HepG2 (cell line): Measurements from ENCODE around the gene SH3PXD2A. TPM values are rescaled to one million over a fixed set of nuclear protein-coding genes. Genes with fewer than 3 reads are reported as not detected.
A peak's percentile ranks its signal among the peaks of the same experiment; 100 is the strongest.

Source experiments
- ATAC-seq: fragments of 200-7000 bp; cut with Tn5 transposase; 3 replicates; pipeline ENCODE4 v1.9.1; 2020; ENCODE audit warnings: mild to moderate bottlenecking, moderate library complexity
- BruUV-seq: library from RNA; stranded (reverse); fragments of 400-500 nt; replicated peaks from 2 replicates; lab custom pipeline; 2021; lab: Mats Ljungman, UMichigan
- CTCF ChIA-PET: fragments of 300-600 bp; formaldehyde crosslinking; extraction: SDS; loops from one replicate; lab custom pipeline; 2021; ENCODE audit warnings: low total read pairs, inconsistent platforms, low intra/inter-chr PET ratio; lab: Yijun Ruan, JAX
- POLR2A ChIA-PET: fragments of 350-600 bp; sonication (Branson Sonifier 250); formaldehyde crosslinking; loops from one replicate; lab custom pipeline; 2020; ENCODE audit warnings: antibody characterized with exemption, inconsistent platforms; lab: Yijun Ruan, JAX
- DNase-seq: peaks from one replicate; pipeline ENCODE4 v3.0.0-alpha.2; 2015; ENCODE audit warnings: low spot score
- FAIRE-seq: peaks from 3 replicates; lab custom pipeline; 2011; peaks lifted over from hg19 to GRCh38; lab: Jason Lieb, UNC
- H2AFZ ChIP-seq: one replicate; pipeline ENCODE4 v1.6.1; 2011; ENCODE audit warnings: low read length, inconsistent platforms
- H3K27ac ChIP-seq: fragments of 300-600 bp; 3 replicates; pipeline ENCODE4 v1.8.0; 2011; ENCODE audit warnings: mixed run types, mild to moderate bottlenecking, mixed read lengths, low read length, inconsistent platforms; ENCODE audit not compliant: insufficient read depth; ENCODE audit errors: extremely low read length
- H3K27me3 ChIP-seq, 2 experiments: fragments of 200-600 bp in 1 of 2; 2 replicates in 1 of 2; 3 replicates in 1 of 2; pipeline versions ENCODE4 v1.6.0 to v1.8.0; 2011; ENCODE audit warnings: low read length in 2 of 2, mild to moderate bottlenecking in 2 of 2, moderate library complexity in 2 of 2, inconsistent platforms in 1 of 2; ENCODE audit not compliant: insufficient read depth in 2 of 2, control insufficient read depth in 1 of 2
- H3K36me3 ChIP-seq, 2 experiments: fragments of 200-600 bp in 1 of 2; replicated peaks in 1 of 2; 2 replicates in 1 of 2; 3 replicates in 1 of 2; pipeline versions ENCODE4 v1.5.1 to v1.8.0; 2011; ENCODE audit warnings: low read length in 2 of 2, inconsistent platforms in 1 of 2; ENCODE audit not compliant: insufficient read depth in 2 of 2, control insufficient read depth in 1 of 2
- H3K4me1 ChIP-seq: 2 replicates; pipeline ENCODE4 v1.5.1; 2012; ENCODE audit warnings: low read length, inconsistent platforms; ENCODE audit not compliant: insufficient read depth
- H3K4me2 ChIP-seq: 2 replicates; pipeline ENCODE4 v1.6.0; 2011; ENCODE audit warnings: low read depth, low read length, inconsistent platforms
- H3K4me3 ChIP-seq, 3 experiments: fragments of 200-600 bp in 1 of 3; sonication (generic), shearing (Covaris generic) in 1 of 3; replicated peaks in 1 of 3; 2 replicates each; pipeline ENCODE4 v1.5.1; 2011 to 2016; ENCODE audit warnings: low read length in 3 of 3, inconsistent platforms in 2 of 3, low read depth in 2 of 3, mild to moderate bottlenecking in 2 of 3, control low read depth in 1 of 3, mixed read lengths in 1 of 3; ENCODE audit not compliant: insufficient read depth in 1 of 3
- H3K79me2 ChIP-seq: one replicate; pipeline ENCODE4 v1.6.1; 2011; ENCODE audit warnings: low read length, inconsistent platforms; ENCODE audit not compliant: insufficient read depth
- H3K9ac ChIP-seq: 2 replicates; pipeline ENCODE4 v1.6.0; 2011; ENCODE audit warnings: mild to moderate bottlenecking, low read depth, low read length, inconsistent platforms; ENCODE audit not compliant: insufficient read depth
- H3K9me3 ChIP-seq: 2 replicates; pipeline ENCODE4 v1.5.1; 2012; ENCODE audit warnings: mild to moderate bottlenecking, low read length
- H4K20me1 ChIP-seq: 2 replicates; pipeline ENCODE4 v1.6.0; 2011; ENCODE audit warnings: inconsistent platforms, mild to moderate bottlenecking, low read length, moderate library complexity; ENCODE audit not compliant: insufficient read depth
- GMEB2 ChIP-seq: IDR thresholded peaks from 2 replicates; pipeline ENCODE4 v1.6.1; 2016; ENCODE audit warnings: missing biosample characterization, missing genetic modification reagents, low read depth
- NCOA2 ChIP-seq: sonication (generic); formaldehyde crosslinking; IDR thresholded peaks from 2 replicates; pipeline ENCODE4 v1.8.0; 2022; ENCODE audit warnings: inconsistent platforms
- PITX1 ChIP-seq: sonication (generic); formaldehyde crosslinking; IDR thresholded peaks from 2 replicates; pipeline ENCODE4 v1.5.1; 2020; ENCODE audit warnings: mild to moderate bottlenecking, missing genetic modification reagents
- RAD21 ChIP-seq: fragments of 450-650 bp; formaldehyde crosslinking; IDR thresholded peaks from 2 replicates; pipeline ENCODE4 v1.5.0; 2020; ENCODE audit warnings: mild to moderate bottlenecking
- RBM39 ChIP-seq: fragments of 200-400 bp; formaldehyde crosslinking; IDR thresholded peaks from one replicate; pipeline ENCODE4 v1.6.1; 2018; ENCODE audit warnings: antibody characterized with exemption, mild to moderate bottlenecking, low read depth, low read length; ENCODE audit not compliant: poor library complexity, severe bottlenecking
- ZNF17 ChIP-seq: sonication (generic); formaldehyde crosslinking; IDR thresholded peaks from 2 replicates; pipeline ENCODE4 v1.5.0; 2020; ENCODE audit warnings: mild to moderate bottlenecking, missing genetic modification reagents
- WGBS: methylation state at CpG from one replicate; pipeline ENCODE4 v1.1.6; 2017; ENCODE audit warnings: low lambda C conversion rate; 5-methylcytosine and 5-hydroxymethylcytosine counted together
- in situ Hi-C: cut with HindIII; loops from 2 replicates; pipeline ENCODE4 v1.10.0; 2017; ENCODE audit warnings: low pct_unique_long_range_greater_than_20kb; ENCODE audit not compliant: extremely low pct_ligation_motif_present
- intact Hi-C: fragments of 100-400 bp; cut with micrococcal nuclease; formaldehyde crosslinking; loops from one replicate; pipeline ENCODE4 v1.10.0; 2022; ENCODE audit not compliant: unreplicated experiment
- polyA plus RNA-seq, 8 experiments: library from polyadenylated mRNA; depleted of rRNA in 3 of 8; stranded (reverse) in 7 of 8; unstranded in 1 of 8; fragments of >200 nt; fragmentation: Illumina TruSeq in 4 of 8; extraction: Trizol in 4 of 8; gene quantifications; 2 replicates each; pipeline versions ENCODE4 v1.2.1 to v1.2.3, GENCODE V29; 2011 to 2016; ENCODE audit warnings: low read depth in 4 of 8, missing spikeins in 1 of 8, mixed read lengths in 1 of 8; ENCODE audit not compliant: insufficient read depth in 1 of 8
- total RNA-seq, 5 experiments: library from RNA; depleted of rRNA; stranded (reverse); fragments of >200 nt; fragmentation: Illumina TruSeq; extraction: Trizol; gene quantifications; 2 replicates each; pipeline ENCODE4 v1.2.3, GENCODE V29; 2016; ENCODE audit warnings: low read depth in 1 of 5
- TF ChIP-seq, protein P1 (sequence below): sonication (generic); formaldehyde crosslinking; IDR thresholded peaks from 2 replicates; pipeline ENCODE4 v1.4.0; 2020; ENCODE audit warnings: mild to moderate bottlenecking, missing genetic modification reagents
- TF ChIP-seq, protein P2 (sequence below): sonication (generic); formaldehyde crosslinking; IDR thresholded peaks from 2 replicates; pipeline ENCODE4 v1.9.0; 2021; ENCODE audit warnings: missing genetic modification reagents, mild to moderate bottlenecking, borderline replicate concordance
- TF ChIP-seq, protein P3 (sequence below): IDR thresholded peaks from 2 replicates; pipeline ENCODE4 v1.6.1; 2016; ENCODE audit warnings: low read depth, control low read depth

SH3PXD2A gene
- total and polyA plus RNA-seq, 2 of the 13 experiments (the other 11 are each of a cell fraction or from before 2014, with no cell fraction given) = 11.1 to 11.3 TPM

GRCh38 chr10:103558911-103559310, 296.5 kb downstream of the SH3PXD2A start (continued):
- TF ChIP-seq, protein P1, sequence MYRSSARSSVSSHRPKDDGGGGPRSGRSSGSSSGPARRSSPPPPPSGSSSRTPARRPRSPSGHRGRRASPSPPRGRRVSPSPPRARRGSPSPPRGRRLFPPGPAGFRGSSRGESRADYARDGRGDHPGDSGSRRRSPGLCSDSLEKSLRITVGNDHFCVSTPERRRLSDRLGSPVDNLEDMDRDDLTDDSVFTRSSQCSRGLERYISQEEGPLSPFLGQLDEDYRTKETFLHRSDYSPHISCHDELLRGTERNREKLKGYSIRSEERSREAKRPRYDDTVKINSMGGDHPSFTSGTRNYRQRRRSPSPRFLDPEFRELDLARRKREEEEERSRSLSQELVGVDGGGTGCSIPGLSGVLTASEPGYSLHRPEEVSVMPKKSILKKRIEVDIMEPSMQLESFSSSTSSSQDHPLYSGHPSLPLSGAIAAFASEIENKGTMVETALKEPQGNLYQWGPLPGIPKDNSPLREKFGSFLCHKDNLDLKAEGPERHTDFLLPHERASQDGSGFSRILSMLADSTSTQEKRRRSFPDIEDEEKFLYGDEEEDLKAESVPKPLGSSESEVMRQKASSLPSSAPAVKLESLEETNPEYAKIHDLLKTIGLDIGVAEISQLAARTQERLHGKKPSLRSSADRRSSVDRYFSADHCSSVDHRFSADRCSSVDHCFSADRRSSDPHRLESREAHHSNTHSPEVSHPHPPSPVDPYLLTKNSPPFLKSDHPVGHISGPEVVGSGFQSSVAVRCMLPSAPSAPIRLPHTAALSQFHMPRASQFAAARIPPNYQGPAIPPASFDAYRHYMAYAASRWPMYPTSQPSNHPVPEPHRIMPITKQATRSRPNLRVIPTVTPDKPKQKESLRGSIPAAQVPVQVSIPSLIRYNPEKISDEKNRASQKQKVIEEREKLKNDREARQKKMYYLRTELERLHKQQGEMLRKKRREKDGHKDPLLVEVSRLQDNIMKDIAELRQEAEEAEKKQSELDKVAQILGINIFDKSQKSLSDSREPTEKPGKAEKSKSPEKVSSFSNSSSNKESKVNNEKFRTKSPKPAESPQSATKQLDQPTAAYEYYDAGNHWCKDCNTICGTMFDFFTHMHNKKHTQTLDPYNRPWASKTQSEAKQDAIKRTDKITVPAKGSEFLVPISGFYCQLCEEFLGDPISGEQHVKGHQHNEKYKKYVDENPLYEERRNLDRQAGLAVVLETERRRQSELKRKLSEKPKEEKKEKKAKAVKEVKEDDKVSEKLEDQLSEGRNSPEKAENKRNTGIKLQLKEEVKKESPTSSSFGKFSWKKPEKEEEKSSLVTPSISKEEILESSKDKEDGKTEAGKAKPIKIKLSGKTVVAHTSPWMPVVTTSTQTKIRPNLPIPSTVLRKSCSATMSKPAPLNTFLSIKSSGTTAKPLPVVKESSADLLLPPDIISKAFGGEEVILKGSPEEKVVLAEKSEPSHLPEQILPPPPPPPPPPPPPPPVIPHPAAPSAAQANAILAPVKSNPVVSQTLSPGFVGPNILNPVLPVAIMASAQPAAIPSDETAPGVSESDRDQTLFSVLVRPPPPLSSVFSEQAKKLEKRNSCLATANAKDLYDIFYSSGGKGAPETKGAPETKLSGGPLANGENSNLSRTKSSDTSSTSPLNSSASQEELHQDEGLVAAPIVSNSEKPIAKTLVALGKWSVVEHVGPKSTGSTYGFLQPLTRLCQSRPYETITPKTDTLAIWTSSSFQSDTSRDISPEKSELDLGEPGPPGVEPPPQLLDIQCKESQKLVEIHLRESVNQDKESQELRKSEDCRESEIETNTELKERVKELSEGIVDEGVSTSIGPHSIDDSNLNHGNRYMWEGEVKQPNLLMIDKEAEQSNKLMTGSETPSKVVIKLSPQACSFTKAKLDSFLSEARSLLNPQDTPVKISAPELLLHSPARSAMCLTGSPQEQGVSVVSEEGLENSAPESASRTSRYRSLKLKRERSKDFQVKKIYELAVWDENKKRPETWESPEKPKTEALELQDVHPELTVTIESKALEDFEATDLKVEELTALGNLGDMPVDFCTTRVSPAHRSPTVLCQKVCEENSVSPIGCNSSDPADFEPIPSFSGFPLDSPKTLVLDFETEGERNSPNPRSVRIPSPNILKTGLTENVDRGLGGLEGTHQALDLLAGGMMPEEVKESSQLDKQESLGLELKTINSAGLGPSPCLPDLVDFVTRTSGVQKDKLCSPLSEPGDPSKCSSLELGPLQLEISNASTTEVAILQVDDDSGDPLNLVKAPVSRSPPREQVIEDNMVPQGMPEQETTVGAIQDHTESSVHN (CRISPR knock-in tag) = no peak
- TF ChIP-seq ZNF17 (no peak), NCOA2 (CRISPR knock-in tag) (no peak), PITX1 (CRISPR knock-in tag) (no peak), RBM39 (no peak)

DNA sequence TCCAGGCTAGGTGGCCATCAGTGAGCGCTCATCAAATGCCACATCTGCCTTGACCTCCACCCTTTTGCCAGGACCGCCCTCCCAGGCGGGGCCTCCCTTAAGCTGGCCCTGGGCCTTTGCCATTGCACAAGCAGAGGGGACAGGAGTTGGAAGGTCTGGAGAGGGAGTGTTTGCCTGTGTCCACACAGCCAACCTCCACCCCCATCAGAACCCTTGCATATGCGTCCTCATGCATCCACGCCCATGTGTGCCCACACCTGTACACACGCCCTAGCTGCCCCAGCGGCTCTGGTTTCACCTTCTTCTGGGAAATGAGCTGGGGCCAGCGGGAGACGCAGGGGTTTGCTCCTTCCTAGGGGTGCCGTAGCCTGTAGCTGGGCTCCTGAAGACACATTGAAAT, 297.9 kb downstream of the SH3PXD2A start:
- no peak overlapping the region for H3K4me2 ChIP-seq
- H3K4me1 ChIP-seq = peaks cover 13% of the 10 kb centered on the region
- H3K79me2 ChIP-seq = no peaks in the 10 kb centered on the region
- H3K4me3 ChIP-seq = no peak overlapping the region
- ATAC-seq (peak; percentile 10; the same call in 1 of the 3 replicates), DNase-seq (peak; percentile 9), FAIRE-seq (no peak)
- no peak overlapping the region for H2AFZ ChIP-seq
- no peak overlapping the region for H3K9ac ChIP-seq
- H3K27me3 ChIP-seq = peaks cover 15 to 74% of the 10 kb centered on the region in 2 experiments
- intact Hi-C loops = no loop called here
- no peaks in the 10 kb centered on the region for H3K9me3 ChIP-seq
- H4K20me1 ChIP-seq = no peaks in the 10 kb centered on the region
- ChIA-PET CTCF (no interaction called here), POLR2A (no interaction called here)
- in situ Hi-C loops = no loop called here
- H3K27ac ChIP-seq = no peak overlapping the region
- TF ChIP-seq, protein P2, sequence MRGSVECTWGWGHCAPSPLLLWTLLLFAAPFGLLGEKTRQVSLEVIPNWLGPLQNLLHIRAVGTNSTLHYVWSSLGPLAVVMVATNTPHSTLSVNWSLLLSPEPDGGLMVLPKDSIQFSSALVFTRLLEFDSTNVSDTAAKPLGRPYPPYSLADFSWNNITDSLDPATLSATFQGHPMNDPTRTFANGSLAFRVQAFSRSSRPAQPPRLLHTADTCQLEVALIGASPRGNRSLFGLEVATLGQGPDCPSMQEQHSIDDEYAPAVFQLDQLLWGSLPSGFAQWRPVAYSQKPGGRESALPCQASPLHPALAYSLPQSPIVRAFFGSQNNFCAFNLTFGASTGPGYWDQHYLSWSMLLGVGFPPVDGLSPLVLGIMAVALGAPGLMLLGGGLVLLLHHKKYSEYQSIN (CRISPR knock-in tag) = no peak
- TF ChIP-seq RAD21 (CRISPR knock-in tag) (no peak), GMEB2 (CRISPR knock-in tag) (no peak)
- TF ChIP-seq, protein P3, sequence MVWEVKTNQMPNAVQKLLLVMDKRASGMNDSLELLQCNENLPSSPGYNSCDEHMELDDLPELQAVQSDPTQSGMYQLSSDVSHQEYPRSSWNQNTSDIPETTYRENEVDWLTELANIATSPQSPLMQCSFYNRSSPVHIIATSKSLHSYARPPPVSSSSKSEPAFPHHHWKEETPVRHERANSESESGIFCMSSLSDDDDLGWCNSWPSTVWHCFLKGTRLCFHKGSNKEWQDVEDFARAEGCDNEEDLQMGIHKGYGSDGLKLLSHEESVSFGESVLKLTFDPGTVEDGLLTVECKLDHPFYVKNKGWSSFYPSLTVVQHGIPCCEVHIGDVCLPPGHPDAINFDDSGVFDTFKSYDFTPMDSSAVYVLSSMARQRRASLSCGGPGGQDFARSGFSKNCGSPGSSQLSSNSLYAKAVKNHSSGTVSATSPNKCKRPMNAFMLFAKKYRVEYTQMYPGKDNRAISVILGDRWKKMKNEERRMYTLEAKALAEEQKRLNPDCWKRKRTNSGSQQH (CRISPR knock-in tag) = no peak
- BruUV-seq = no TSS peak
- WGBS = 21% methylated on average over 5 of the region's 10 CpGs
- H3K36me3 ChIP-seq = no peaks in the 10 kb centered on the region
